HFFc6 (cell line): ENCODE data around the gene FHOD3. TPM values are rescaled to one million over a fixed set of nuclear protein-coding genes. Genes with fewer than 3 reads are reported as not detected.
A peak's percentile ranks its signal among the peaks of the same experiment; 100 is the strongest.

Experiments
- DNase-seq: peaks from one replicate; pipeline ENCODE4 v3.0.0-alpha.2; 2018
- H3K27ac Mint-ChIP-seq: 2 replicates; pipeline ENCODE4 v1.8.0; 2020; ENCODE audit warnings: mild to moderate bottlenecking, mixed read lengths
- H3K27me3 Mint-ChIP-seq: 2 replicates; pipeline ENCODE4 v1.8.0; 2021; ENCODE audit warnings: mild to moderate bottlenecking, moderate library complexity, mixed read lengths; ENCODE audit not compliant: insufficient read depth
- H3K36me3 Mint-ChIP-seq: 2 replicates; pipeline ENCODE4 v1.8.0; 2021; ENCODE audit warnings: low read depth, mixed read lengths
- H3K4me1 Mint-ChIP-seq: 2 replicates; pipeline ENCODE4 v1.8.0; 2020; ENCODE audit warnings: low read depth, mixed read lengths
- H3K4me3 Mint-ChIP-seq: 2 replicates; pipeline ENCODE4 v1.8.0; 2020; ENCODE audit warnings: mild to moderate bottlenecking, moderate library complexity, mixed read lengths
- H3K9me3 Mint-ChIP-seq: 2 replicates; pipeline ENCODE4 v1.8.0; 2020; ENCODE audit warnings: mild to moderate bottlenecking, mixed read lengths
- CTCF ChIP-seq: fragments of 200-600 bp; sonication (generic); IDR thresholded peaks from 2 replicates; pipeline ENCODE4 v1.5.0; 2021; ENCODE audit warnings: antibody characterized with exemption, mild to moderate bottlenecking
- total RNA-seq, 6 experiments: library from RNA; stranded (reverse); fragmentation: NEBNext Ultra II Directional; extraction: Animal tissue kit (Norgen Biotek cat#: 25700); gene quantifications; 2 replicates in 1 of 6; 3 replicates in 5 of 6; pipeline ENCODE4 v1.2.3, GENCODE V29; 2021

Gene FHOD3
- total RNA-seq, 6 experiments from 2014 or later: 32.8 to 67.6 (median 61.4) TPM

- Mint-ChIP-seq H3K36me3 (no peaks in the 10 kb centered on the region; the same call in 1 of the 2 replicates), H3K9me3 (no peaks in the 10 kb centered on the region), H3K27ac (peak overlapping the region; percentile 54), H3K27me3 (no peaks in the 10 kb centered on the region; the same call in 1 of the 2 replicates), H3K4me1 (peaks cover 46% of the 10 kb centered on the region), H3K4me3 (no peak overlapping the region)
- TF ChIP-seq CTCF: no peak
- DNase-seq: no peak
Observed at GRCh38 chr18:36415171-36415570, 117.7 kb downstream of the FHOD3 start.

GRCh38 chr18:36415625-36416024 is 118.1 kb downstream of the FHOD3 start:
- no peak overlapping the region for H3K4me3 Mint-ChIP-seq
- DNase-seq: no peak
- no peak for TF ChIP-seq CTCF
- no peaks in the 10 kb centered on the region; the same call in 1 of the 2 replicates for H3K36me3 Mint-ChIP-seq
- no peak overlapping the region for H3K27ac Mint-ChIP-seq
- no peaks in the 10 kb centered on the region; the same call in 1 of the 2 replicates for H3K27me3 Mint-ChIP-seq
- peaks cover 51% of the 10 kb centered on the region for H3K4me1 Mint-ChIP-seq
- no peaks in the 10 kb centered on the region for H3K9me3 Mint-ChIP-seq

- Mint-ChIP-seq H3K27me3 (no peaks in the 10 kb centered on the region; the same call in 1 of the 2 replicates), H3K4me3 (no peak overlapping the region), H3K36me3 (no peaks in the 10 kb centered on the region; the same call in 1 of the 2 replicates), H3K4me1 (peaks cover 52% of the 10 kb centered on the region), H3K9me3 (no peaks in the 10 kb centered on the region), H3K27ac (peak overlapping the region; percentile 62)
- no peak for DNase-seq
- TF ChIP-seq CTCF: no peak
Observed at GRCh38 chr18:36419188-36419899, 121.8 kb downstream of the FHOD3 start.

GRCh38 chr18:36419900-36420531 is 122.5 kb downstream of the FHOD3 start:
- Mint-ChIP-seq H3K27me3 (no peaks in the 10 kb centered on the region; the same call in 1 of the 2 replicates), H3K27ac (peak overlapping the region; percentile 62), H3K9me3 (no peaks in the 10 kb centered on the region), H3K4me1 (peaks cover 50% of the 10 kb centered on the region), H3K4me3 (peak overlapping the region; percentile 46), H3K36me3 (no peaks in the 10 kb centered on the region; the same call in 1 of the 2 replicates)
- peak; percentile 42 for DNase-seq
- TF ChIP-seq CTCF: peak; percentile 64

- Mint-ChIP-seq H3K36me3 (no peaks in the 10 kb centered on the region; the same call in 1 of the 2 replicates), H3K4me1 (peaks cover 42% of the 10 kb centered on the region), H3K27ac (peak overlapping the region; percentile 62), H3K4me3 (peak overlapping the region; percentile 46; the same call in 1 of the 2 replicates), H3K27me3 (no peaks in the 10 kb centered on the region; the same call in 1 of the 2 replicates), H3K9me3 (no peaks in the 10 kb centered on the region)
- TF ChIP-seq CTCF: no peak
- DNase-seq: no peak
Observed at GRCh38 chr18:36420826-36421225, 123.3 kb downstream of the FHOD3 start.
